ENCODE results near the gene XPO5.
"Not testable (repeated sequence)": the region's sequence is repeated elsewhere in the genome, so short reads cannot be mapped to it uniquely, and the experiment has no call there.

XPO5 gene

DNA sequence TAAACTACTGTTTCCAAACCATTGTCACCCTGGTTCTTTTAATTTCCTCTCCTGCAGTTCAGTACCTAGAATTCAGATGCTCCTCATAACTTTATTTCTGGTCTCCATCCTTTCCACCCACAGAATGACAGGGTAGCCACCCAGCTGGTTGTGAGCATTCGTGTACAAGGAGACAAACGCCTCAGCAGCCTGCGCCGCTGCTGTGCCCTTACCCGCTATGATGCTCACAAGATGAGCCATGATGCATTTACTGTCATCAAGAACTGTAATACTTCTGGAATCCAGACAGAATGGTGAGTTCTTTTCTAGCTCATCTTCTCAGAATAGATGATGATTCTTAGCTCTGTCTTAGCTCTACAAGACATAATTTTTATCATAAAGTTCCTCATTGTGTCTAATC, 34.6 kb upstream of the XPO5 start:
- H3K27me3 ChIP-seq (ENCODE audit: control insufficient read depth in 1 of 2, insufficient read depth in 2 of 2, low read length in 2 of 2): no peaks in the 10 kb centered on the region
- H3K9me3 ChIP-seq (ENCODE audit: low read length): no peaks in the 10 kb centered on the region
- no peak overlapping the region for H3K9ac ChIP-seq (ENCODE audit: low read length)
- H3K36me3 ChIP-seq (ENCODE audit: insufficient read depth, low read length): peaks cover 32% of the 10 kb centered on the region
- no peak overlapping the region for H3K4me3 ChIP-seq (ENCODE audit: low read depth in 1 of 2, low read length in 2 of 2)
- no peaks in the 10 kb centered on the region for H3K4me1 ChIP-seq (ENCODE audit: insufficient read depth, low read length)
- H3K27ac ChIP-seq (ENCODE audit: low read depth, low read length): no peak overlapping the region

DNA sequence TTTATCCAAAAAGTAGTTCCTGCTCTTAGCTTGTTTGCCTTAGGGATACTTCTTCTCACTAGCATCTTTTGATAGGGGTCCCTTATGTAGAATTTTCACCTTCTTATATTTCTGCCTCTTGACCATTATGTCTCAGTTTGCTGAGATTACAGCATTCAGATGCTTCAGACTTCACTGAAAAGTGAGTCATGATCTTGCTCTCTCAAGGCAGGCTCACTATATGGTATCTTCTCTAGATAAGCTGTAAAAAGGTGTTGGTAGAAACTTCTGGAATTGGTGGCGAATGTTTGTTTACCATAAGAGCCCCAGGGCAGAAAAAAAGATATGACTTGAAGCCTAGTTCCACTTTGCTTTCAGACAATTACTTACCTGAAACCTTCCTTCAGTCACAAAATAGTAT, 33.6 kb upstream of the XPO5 start:
- Histone ChIP-seq H3K4me1 (ENCODE audit: insufficient read depth, low read length) (no peaks in the 10 kb centered on the region), H3K27me3 (ENCODE audit: control insufficient read depth in 1 of 2, insufficient read depth in 2 of 2, low read length in 2 of 2) (no peaks in the 10 kb centered on the region), H3K27ac (ENCODE audit: low read depth, low read length) (no peak overlapping the region), H3K9me3 (ENCODE audit: low read length) (no peaks in the 10 kb centered on the region), H3K4me3 (ENCODE audit: low read depth in 1 of 2, low read length in 2 of 2) (no peak overlapping the region), H3K36me3 (ENCODE audit: insufficient read depth, low read length) (peaks cover 40% of the 10 kb centered on the region), H3K9ac (ENCODE audit: low read length) (no peak overlapping the region)

DNA sequence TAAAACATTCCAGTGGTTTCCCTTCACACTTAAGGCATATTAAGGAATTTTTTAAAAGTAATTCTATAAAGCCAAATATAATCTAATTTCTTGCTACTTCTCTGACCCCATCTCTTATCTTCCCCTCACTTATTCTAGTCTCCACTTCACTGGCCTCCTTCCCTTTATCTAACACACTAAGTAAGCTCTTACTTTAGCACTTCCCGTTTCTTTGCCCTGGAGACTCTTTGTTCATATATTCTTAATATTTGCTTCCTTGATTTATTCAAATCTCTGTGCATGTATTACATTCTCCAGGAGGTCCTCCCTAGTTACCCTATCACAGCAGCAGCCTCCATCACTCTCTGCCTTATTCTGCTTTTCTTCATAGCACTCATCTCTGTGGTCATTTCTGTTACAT, 33.0 kb upstream of the XPO5 start:
- Histone ChIP-seq H3K27me3 (ENCODE audit: control insufficient read depth in 1 of 2, insufficient read depth in 2 of 2, low read length in 2 of 2) (no peaks in the 10 kb centered on the region), H3K36me3 (ENCODE audit: insufficient read depth, low read length) (peaks cover 40% of the 10 kb centered on the region), H3K9ac (ENCODE audit: low read length) (no peak overlapping the region), H3K9me3 (ENCODE audit: low read length) (no peaks in the 10 kb centered on the region), H3K4me1 (ENCODE audit: insufficient read depth, low read length) (no peaks in the 10 kb centered on the region), H3K4me3 (ENCODE audit: low read depth in 1 of 2, low read length in 2 of 2) (no peak overlapping the region), H3K27ac (ENCODE audit: low read depth, low read length) (no peak overlapping the region)

GRCh38 chr6:43608310-43608763, 32.5 kb upstream of the XPO5 start:
- Histone ChIP-seq H3K36me3 (ENCODE audit: insufficient read depth, low read length) (peaks cover 40% of the 10 kb centered on the region), H3K9ac (ENCODE audit: low read length) (no peak overlapping the region), H3K9me3 (ENCODE audit: low read length) (no peaks in the 10 kb centered on the region), H3K27ac (ENCODE audit: low read depth, low read length) (no peak overlapping the region), H3K4me3 (ENCODE audit: low read depth in 1 of 2, low read length in 2 of 2) (no peak overlapping the region), H3K4me1 (ENCODE audit: insufficient read depth, low read length) (no peaks in the 10 kb centered on the region), H3K27me3 (ENCODE audit: control insufficient read depth in 1 of 2, insufficient read depth in 2 of 2, low read length in 2 of 2) (no peaks in the 10 kb centered on the region)

DNA sequence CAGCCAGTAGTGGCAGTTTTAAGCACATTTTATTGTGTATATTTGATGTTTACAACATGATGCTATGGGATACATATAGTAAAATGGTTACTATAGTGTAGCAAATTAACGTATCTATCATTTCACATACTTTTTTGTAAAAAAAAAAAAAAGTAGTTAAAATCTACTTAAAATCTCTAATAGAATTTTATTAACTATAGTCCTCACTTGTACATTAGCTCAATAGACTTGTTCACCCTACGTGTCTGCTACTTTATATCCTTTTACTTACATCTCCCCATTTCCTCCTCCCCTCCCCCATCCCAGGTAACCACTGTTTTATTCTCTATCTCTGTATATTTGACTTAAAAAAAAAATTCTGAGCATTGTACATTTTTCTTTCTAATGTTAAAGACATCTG, 30.2 kb upstream of the XPO5 start:
- H3K4me1 ChIP-seq (ENCODE audit: insufficient read depth, low read length): no peaks in the 10 kb centered on the region
- H3K27me3 ChIP-seq (ENCODE audit: control insufficient read depth in 1 of 2, insufficient read depth in 2 of 2, low read length in 2 of 2): no peaks in the 10 kb centered on the region
- no peak overlapping the region for H3K9ac ChIP-seq (ENCODE audit: low read length)
- no peak overlapping the region for H3K4me3 ChIP-seq (ENCODE audit: low read depth in 1 of 2, low read length in 2 of 2)
- no peaks in the 10 kb centered on the region for H3K9me3 ChIP-seq (ENCODE audit: low read length)
- H3K36me3 ChIP-seq (ENCODE audit: insufficient read depth, low read length): peaks cover 36% of the 10 kb centered on the region
- no peak overlapping the region for H3K27ac ChIP-seq (ENCODE audit: low read depth, low read length)

DNA sequence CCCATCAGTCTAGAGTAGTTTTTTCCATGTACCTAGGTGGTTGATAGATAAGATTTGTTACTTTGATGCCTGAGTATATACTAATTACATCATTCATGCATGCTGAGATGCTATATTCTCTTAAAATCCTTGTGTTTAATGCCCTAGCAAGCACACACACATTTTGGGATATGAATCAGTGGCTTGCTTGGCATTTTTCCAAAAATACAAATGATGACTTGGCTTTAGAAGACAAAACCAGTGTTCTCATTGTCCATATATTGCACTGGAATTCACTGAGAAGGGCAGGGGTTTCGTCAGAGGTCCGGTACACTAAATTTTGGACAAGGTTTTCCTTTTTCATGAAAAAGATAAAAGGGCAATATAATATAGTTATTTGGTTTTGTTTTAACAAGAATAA, 28.3 kb upstream of the XPO5 start:
- H3K4me3 ChIP-seq (ENCODE audit: low read depth in 1 of 2, low read length in 2 of 2): no peak overlapping the region
- H3K9ac ChIP-seq (ENCODE audit: low read length): no peak overlapping the region
- H3K27ac ChIP-seq (ENCODE audit: low read depth, low read length): no peak overlapping the region
- H3K36me3 ChIP-seq (ENCODE audit: insufficient read depth, low read length): peaks cover 30% of the 10 kb centered on the region
- H3K4me1 ChIP-seq (ENCODE audit: insufficient read depth, low read length): no peaks in the 10 kb centered on the region
- no peaks in the 10 kb centered on the region for H3K27me3 ChIP-seq (ENCODE audit: control insufficient read depth in 1 of 2, insufficient read depth in 2 of 2, low read length in 2 of 2)
- H3K9me3 ChIP-seq (ENCODE audit: low read length): no peaks in the 10 kb centered on the region

DNA sequence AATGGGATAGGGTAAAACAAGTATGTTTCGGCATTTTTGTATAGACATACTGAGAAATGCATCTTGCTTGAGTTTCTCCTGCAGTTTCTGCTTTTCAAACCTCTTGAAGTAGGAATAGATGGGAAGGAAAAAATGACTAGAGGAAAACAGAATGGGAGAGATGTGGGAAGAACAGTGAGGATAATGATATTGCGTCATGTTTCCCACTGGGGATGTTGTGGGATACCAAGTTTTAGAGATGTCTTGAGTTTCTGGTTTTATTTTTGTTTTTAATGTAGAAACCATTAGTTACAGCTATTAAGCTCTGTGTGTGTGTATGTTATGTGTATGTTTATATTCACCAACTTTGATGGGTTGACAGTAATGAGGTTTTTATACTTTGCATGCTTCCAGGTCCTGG, 24.8 kb upstream of the XPO5 start:
- H3K9ac ChIP-seq (ENCODE audit: low read length): no peak overlapping the region
- no peaks in the 10 kb centered on the region for H3K9me3 ChIP-seq (ENCODE audit: low read length)
- no peaks in the 10 kb centered on the region for H3K4me1 ChIP-seq (ENCODE audit: insufficient read depth, low read length)
- no peaks in the 10 kb centered on the region for H3K27me3 ChIP-seq (ENCODE audit: control insufficient read depth in 1 of 2, insufficient read depth in 2 of 2, low read length in 2 of 2)
- no peak overlapping the region for H3K27ac ChIP-seq (ENCODE audit: low read depth, low read length)
- H3K4me3 ChIP-seq (ENCODE audit: low read depth in 1 of 2, low read length in 2 of 2): no peak overlapping the region
- H3K36me3 ChIP-seq (ENCODE audit: insufficient read depth, low read length): peaks cover 22% of the 10 kb centered on the region

GRCh38 chr6:43593938-43594337, 18.1 kb upstream of the XPO5 start:
- Histone ChIP-seq H3K9me3 (ENCODE audit: low read length) (no peaks in the 10 kb centered on the region), H3K9ac (ENCODE audit: low read length) (no peak overlapping the region), H3K27ac (ENCODE audit: low read depth, low read length) (no peak overlapping the region), H3K36me3 (ENCODE audit: insufficient read depth, low read length) (peaks cover 5% of the 10 kb centered on the region), H3K4me3 (ENCODE audit: low read depth in 1 of 2, low read length in 2 of 2) (no peak overlapping the region), H3K27me3 (ENCODE audit: control insufficient read depth in 1 of 2, insufficient read depth in 2 of 2, low read length in 2 of 2) (no peaks in the 10 kb centered on the region), H3K4me1 (ENCODE audit: insufficient read depth, low read length) (no peaks in the 10 kb centered on the region)

GRCh38 chr6:43589564-43589963, 13.7 kb upstream of the XPO5 start:
- not testable (repeated sequence) for H3K4me3 ChIP-seq (ENCODE audit: low read depth in 1 of 2, low read length in 2 of 2); H3K9me3 ChIP-seq (ENCODE audit: low read length); H3K27ac ChIP-seq (ENCODE audit: low read depth, low read length); H3K9ac ChIP-seq (ENCODE audit: low read length); H3K4me1 ChIP-seq (ENCODE audit: insufficient read depth, low read length); H3K27me3 ChIP-seq (ENCODE audit: control insufficient read depth in 1 of 2, insufficient read depth in 2 of 2, low read length in 2 of 2)
- peaks cover 27% of the 10 kb centered on the region for H3K36me3 ChIP-seq (ENCODE audit: insufficient read depth, low read length)

- Histone ChIP-seq H3K4me3 (ENCODE audit: low read depth in 1 of 2, low read length in 2 of 2) (no peak overlapping the region), H3K27ac (ENCODE audit: low read depth, low read length) (no peak overlapping the region), H3K36me3 (ENCODE audit: insufficient read depth, low read length) (peaks cover 41% of the 10 kb centered on the region), H3K27me3 (ENCODE audit: control insufficient read depth in 1 of 2, insufficient read depth in 2 of 2, low read length in 2 of 2) (no peaks in the 10 kb centered on the region), H3K9ac (ENCODE audit: low read length) (no peak overlapping the region), H3K9me3 (ENCODE audit: low read length) (no peaks in the 10 kb centered on the region), H3K4me1 (ENCODE audit: insufficient read depth, low read length) (no peaks in the 10 kb centered on the region)
Measured at GRCh38 chr6:43588194-43588593, 12.4 kb upstream of the XPO5 start.

DNA sequence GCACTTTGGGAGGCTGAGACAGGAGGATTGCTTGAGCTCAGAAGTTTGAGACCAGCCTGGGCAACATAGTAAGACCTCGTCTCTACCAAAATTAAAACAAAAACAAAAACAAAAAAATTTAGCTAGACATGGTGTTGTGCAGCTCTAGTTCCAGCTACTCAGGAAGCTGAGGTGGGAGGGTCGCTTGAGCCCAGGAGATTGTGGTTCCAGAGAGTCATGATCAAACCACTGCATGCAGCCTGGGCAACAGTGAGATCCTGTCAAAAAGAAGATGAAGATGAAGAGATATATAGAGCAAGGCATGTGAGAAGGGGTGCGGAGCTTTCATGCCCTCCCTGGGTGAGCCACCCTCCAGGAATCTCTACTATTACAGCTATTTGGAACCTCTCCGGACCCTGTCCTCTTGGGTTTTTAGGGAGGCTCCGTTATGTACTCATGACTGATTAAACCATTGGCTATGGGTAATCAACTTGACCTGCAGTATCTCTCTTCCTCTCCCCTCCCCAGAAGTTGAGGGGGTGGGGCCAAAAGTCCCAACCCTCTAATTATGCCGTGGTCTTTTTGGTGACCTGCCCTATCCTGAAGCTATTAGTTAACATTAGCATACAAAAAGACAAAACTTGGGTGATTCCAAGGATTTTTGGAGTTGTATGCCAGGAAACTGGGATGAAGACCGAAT, 9.2 kb upstream of the XPO5 start:
- Histone ChIP-seq H3K27ac (ENCODE audit: low read depth, low read length) (no peak overlapping the region), H3K9me3 (ENCODE audit: low read length) (no peaks in the 10 kb centered on the region), H3K4me1 (ENCODE audit: insufficient read depth, low read length) (no peaks in the 10 kb centered on the region), H3K36me3 (ENCODE audit: insufficient read depth, low read length) (peaks cover 53% of the 10 kb centered on the region), H3K27me3 (ENCODE audit: control insufficient read depth in 1 of 2, insufficient read depth in 2 of 2, low read length in 2 of 2) (no peaks in the 10 kb centered on the region), H3K4me3 (ENCODE audit: low read depth in 1 of 2, low read length in 2 of 2) (no peak overlapping the region), H3K9ac (ENCODE audit: low read length) (no peak overlapping the region)

DNA sequence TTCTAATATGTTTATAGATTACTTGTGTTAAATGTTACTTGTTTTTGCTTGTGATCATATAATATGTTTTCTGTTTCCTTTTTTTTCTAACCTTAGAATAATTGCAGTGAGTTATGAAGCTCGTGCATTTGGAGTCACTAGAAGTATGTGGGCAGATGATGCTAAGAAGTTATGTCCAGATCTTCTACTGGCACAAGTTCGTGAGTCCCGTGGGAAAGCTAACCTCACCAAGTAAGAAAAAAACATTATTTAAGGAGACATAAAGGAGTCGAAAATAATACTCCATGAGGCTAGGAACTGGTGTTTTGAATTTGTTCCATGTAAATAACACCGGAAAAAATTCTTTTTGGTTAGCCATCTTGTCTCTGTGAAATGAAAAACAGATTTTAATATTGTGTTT, 7.1 kb upstream of the XPO5 start:
- H3K4me3 ChIP-seq (ENCODE audit: low read depth in 1 of 2, low read length in 2 of 2): no peak overlapping the region
- no peaks in the 10 kb centered on the region for H3K4me1 ChIP-seq (ENCODE audit: insufficient read depth, low read length)
- H3K9ac ChIP-seq (ENCODE audit: low read length): no peak overlapping the region
- peaks cover 41% of the 10 kb centered on the region for H3K36me3 ChIP-seq (ENCODE audit: insufficient read depth, low read length)
- no peaks in the 10 kb centered on the region for H3K27me3 ChIP-seq (ENCODE audit: control insufficient read depth in 1 of 2, insufficient read depth in 2 of 2, low read length in 2 of 2)
- H3K9me3 ChIP-seq (ENCODE audit: low read length): no peaks in the 10 kb centered on the region
- no peak overlapping the region for H3K27ac ChIP-seq (ENCODE audit: low read depth, low read length)

Measured in muscle layer of colon (tissue), 2 donors.